Activated CD4-positive, alpha-beta T cell treated with anti-CD3 and anti-CD28 coated beads for 36 hours (primary cell): ENCODE results near the gene LRG1. TPM values are rescaled to one million over a fixed set of nuclear protein-coding genes. Genes with fewer than 3 reads are reported as not detected.
A peak's percentile ranks its signal among the peaks of the same experiment; 100 is the strongest.

Experiments used
- ATAC-seq: fragments of 200-7000 bp; cut with Tn5 transposase; one replicate; pipeline ENCODE4 v1.10.0; 2021; ENCODE audit warnings: mild to moderate bottlenecking, moderate library complexity
- CTCF ChIA-PET: fragments of 350-600 bp; sonication (Branson Sonifier 250); formaldehyde crosslinking; loops from one replicate; lab custom pipeline; 2021; ENCODE audit warnings: antibody characterized with exemption; lab: Charles Lee
- POLR2A ChIA-PET: fragments of 350-600 bp; sonication (Branson Sonifier 250); formaldehyde crosslinking; loops from one replicate; lab custom pipeline; 2021; ENCODE audit warnings: antibody characterized with exemption, inconsistent platforms; lab: Charles Lee
- DNase-seq: peaks from one replicate; pipeline ENCODE4 v3.0.0-alpha.2; 2020
- H3K27ac Mint-ChIP-seq: one replicate; pipeline ENCODE4 v1.8.0; 2021; ENCODE audit warnings: mixed read lengths
- H3K27me3 Mint-ChIP-seq: one replicate; pipeline ENCODE4 v1.8.0; 2021; ENCODE audit warnings: mixed read lengths
- H3K36me3 Mint-ChIP-seq: one replicate; pipeline ENCODE4 v1.8.0; 2021; ENCODE audit warnings: low read depth, mixed read lengths
- H3K4me1 Mint-ChIP-seq: one replicate; pipeline ENCODE4 v1.8.0; 2021; ENCODE audit warnings: mixed read lengths
- H3K4me3 Mint-ChIP-seq: one replicate; pipeline ENCODE4 v1.8.0; 2021; ENCODE audit warnings: mild to moderate bottlenecking, moderate library complexity, mixed read lengths
- H3K9me3 Mint-ChIP-seq: one replicate; pipeline ENCODE4 v1.8.0; 2021; ENCODE audit warnings: low read depth, mixed read lengths
- intact Hi-C, 2 experiments: fragments of 100-400 bp; cut with DNase I in 1 of 2; cut with micrococcal nuclease in 1 of 2; formaldehyde crosslinking; loops; one replicate each; pipeline versions ENCODE4 v1.14.2 to v1.15.1; 2022 to 2024; cut with DNase I, micrococcal nuclease
- total RNA-seq, 2 experiments: library from RNA; stranded (reverse); gene quantifications; one replicate each; pipeline ENCODE4 v1.2.3, GENCODE V29; 2021

Gene LRG1, protein sequence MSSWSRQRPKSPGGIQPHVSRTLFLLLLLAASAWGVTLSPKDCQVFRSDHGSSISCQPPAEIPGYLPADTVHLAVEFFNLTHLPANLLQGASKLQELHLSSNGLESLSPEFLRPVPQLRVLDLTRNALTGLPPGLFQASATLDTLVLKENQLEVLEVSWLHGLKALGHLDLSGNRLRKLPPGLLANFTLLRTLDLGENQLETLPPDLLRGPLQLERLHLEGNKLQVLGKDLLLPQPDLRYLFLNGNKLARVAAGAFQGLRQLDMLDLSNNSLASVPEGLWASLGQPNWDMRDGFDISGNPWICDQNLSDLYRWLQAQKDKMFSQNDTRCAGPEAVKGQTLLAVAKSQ
- under 1 TPM; 0.35 to 0.57 TPM for total RNA-seq

DNA sequence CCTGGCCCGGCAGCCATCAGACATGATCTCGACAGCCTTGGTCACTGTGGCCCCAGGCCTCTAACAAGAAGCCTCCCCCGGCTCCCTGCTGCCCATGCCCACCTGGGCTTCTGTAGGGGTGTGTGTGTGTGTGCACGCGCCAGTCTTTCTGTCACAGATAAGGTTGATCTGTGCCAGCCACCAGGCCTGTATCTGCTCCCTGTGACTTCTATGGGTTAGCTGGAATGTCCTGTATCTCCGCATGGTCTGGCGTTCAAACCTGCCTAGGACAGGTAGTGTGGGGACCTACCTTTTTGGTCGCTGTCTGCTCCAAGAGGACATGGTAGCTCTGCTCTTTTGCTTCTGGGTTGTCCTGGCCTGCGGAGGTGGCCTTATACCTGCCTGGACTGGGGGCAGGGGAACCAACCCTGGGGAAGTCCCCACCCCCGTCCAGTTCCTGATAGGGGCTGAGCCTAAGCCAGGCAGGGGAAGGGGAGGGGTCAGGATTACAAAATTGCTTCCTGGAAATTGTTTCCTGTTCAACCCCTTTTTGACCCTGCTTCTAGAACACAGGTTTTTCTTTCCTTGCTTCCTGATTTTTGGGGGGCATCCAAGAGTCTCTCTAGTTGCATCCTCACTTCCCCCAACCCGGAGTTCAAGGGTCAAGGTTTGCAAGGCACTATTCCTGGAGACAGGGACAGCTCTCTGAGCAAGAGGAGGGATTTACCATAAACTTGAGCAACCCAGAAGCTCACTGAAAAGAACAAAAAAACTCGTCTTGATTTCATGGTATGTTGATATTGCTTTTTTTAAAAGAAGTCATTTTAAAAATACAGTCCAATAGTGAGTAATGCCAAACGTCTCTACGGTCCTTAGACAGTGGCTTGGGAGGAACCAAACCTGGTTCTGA is at the start of gene LRG1:
LRG1 (minus strand) TSS at position 344 of the 889 bp plus-strand sequence; CDS start at position 321, 23 bp downstream.
- ATAC-seq: peak; percentile 68
- Mint-ChIP-seq H3K4me1 (peaks cover 16% of the 10 kb centered on the region), H3K4me3 (no peak within 1 kb of the TSS), H3K27me3 (peaks cover 7% of the 10 kb centered on the region), H3K36me3 (no peaks in the 10 kb centered on the region), H3K27ac (no peak within 1 kb of the TSS), H3K9me3 (peaks cover 2% of the 10 kb centered on the region)
- ChIA-PET POLR2A (no interaction called here), CTCF (interaction anchor here (0.7 to 1.0 kb wide), 2 partner anchors 17 to 607 kb away, joined by 3 to 5 read pairs; no protein-coding TSS in a partner anchor)
- peak; percentile 54 for DNase-seq
- intact Hi-C loops: no loop called here

DNA sequence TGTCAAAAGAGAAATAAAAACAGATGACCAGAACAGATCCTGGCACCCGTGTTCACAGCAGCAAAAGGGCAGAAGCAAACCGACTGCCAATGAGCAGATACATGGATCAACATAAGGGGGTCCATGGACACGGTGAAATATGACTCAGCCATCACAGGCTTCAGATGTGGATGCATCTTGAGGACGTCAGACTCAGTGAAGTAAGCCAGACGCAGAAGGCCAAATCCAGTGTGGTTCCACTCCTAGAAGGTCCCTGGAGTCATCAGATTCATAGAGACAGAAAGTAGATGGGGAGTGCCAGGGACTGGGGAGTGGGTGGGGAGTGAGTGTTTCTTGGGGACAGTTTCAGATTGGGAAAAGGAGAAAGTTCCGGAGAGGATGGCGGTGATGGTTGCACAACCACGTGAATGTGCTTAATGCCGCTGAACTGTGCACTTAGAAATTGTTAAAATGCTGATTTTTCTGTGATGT is 48.5 kb upstream of the LRG1 start:
- no peaks in the 10 kb centered on the region for H3K9me3 Mint-ChIP-seq
- intact Hi-C loops: no loop called here
- H3K4me1 Mint-ChIP-seq: no peaks in the 10 kb centered on the region
- CTCF ChIA-PET: interaction anchor here (0.7 to 1.9 kb wide), 4 partner anchors 11 to 314 kb away, joined by 5 to 6 read pairs (median 5); no protein-coding TSS in a partner anchor
- H3K27me3 Mint-ChIP-seq: peaks cover 42% of the 10 kb centered on the region
- H3K4me3 Mint-ChIP-seq: no peak overlapping the region
- ATAC-seq (no peak), DNase-seq (no peak)
- no peaks in the 10 kb centered on the region for H3K36me3 Mint-ChIP-seq
- POLR2A ChIA-PET: no interaction called here
- no peak overlapping the region for H3K27ac Mint-ChIP-seq

DNA sequence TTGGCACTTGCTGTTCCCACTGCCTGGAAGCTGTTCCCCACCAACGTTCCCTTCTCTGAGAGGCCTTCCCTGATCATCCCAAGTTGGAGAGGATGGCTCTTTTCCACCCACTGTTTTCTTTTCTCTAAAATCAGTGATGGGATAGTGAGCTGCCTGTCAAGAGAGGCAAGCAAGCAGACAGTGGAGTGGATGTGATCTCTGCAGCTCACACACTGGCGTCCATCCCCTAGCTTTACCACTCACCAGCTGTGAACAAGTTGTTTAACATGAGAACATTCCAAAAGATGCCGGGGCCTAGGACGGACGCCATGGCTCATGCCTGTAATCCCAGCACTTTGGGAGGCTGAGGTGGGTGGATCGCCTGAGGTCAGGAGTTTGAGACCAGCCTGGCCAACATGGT is 47.7 kb upstream of the LRG1 start:
- ChIA-PET POLR2A (interaction anchor here (0.5 kb wide), 1 partner anchor 580 kb away, joined by 3 read pairs; the partner anchor contains the start of gene PIAS4), CTCF (interaction anchor here (0.8 to 1.5 kb wide), 2 partner anchors 10 to 49 kb away, joined by 5 to 6 read pairs; no protein-coding TSS in a partner anchor)
- Mint-ChIP-seq H3K36me3 (no peaks in the 10 kb centered on the region), H3K27me3 (peaks cover 38% of the 10 kb centered on the region), H3K4me3 (no peak overlapping the region), H3K9me3 (no peaks in the 10 kb centered on the region), H3K4me1 (no peaks in the 10 kb centered on the region), H3K27ac (no peak overlapping the region)
- intact Hi-C loops: no loop called here
- DNase-seq: no peak
- ATAC-seq: no peak

DNA sequence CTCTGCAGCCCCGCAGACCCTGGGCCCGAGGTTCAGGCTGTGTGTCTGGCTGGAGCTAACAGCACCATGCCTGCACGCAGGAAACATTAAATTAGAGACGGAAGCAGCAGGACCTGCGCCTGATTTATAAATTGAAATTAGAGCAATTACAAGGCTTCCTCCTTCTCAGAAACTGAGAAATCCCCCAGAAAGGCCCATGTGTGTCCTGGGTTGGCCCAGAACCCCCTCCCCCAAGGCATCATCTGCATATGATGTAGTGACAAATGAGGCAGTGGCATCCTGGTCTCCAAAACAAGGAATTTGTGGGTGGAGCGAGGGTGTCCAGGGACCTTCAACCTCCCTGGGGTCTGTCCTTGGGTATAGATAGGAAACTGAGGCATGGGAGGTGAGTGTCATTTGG is 46.9 kb upstream of the LRG1 start:
- H3K4me1 Mint-ChIP-seq: peaks cover 7% of the 10 kb centered on the region
- no peaks in the 10 kb centered on the region for H3K36me3 Mint-ChIP-seq
- no peak overlapping the region for H3K27ac Mint-ChIP-seq
- POLR2A ChIA-PET: no interaction called here
- H3K9me3 Mint-ChIP-seq: no peaks in the 10 kb centered on the region
- DNase-seq (no peak), ATAC-seq (no peak)
- intact Hi-C loops: no loop called here
- CTCF ChIA-PET: no interaction called here
- no peak overlapping the region for H3K4me3 Mint-ChIP-seq
- H3K27me3 Mint-ChIP-seq: peaks cover 44% of the 10 kb centered on the region

DNA sequence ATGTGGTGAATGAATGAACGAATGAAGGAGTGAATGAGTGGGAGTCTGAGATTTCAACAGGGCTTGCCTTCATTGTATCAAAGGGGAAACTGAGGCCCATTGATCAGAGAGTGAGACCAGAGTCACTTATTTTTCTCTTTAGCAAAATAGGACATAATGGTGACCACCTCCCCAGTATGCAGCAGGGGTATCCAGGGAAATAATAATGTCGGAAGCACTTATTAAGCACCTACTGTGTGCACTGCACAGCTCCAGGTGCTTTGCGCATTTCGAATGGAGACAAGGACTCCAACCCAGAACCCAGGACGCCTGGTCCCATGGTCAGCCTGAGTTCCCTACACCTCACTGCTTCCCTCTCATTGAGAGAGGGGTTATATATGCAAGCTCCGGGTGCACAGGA is 46.4 kb upstream of the LRG1 start:
- DNase-seq: no peak
- Mint-ChIP-seq H3K4me1 (peaks cover 7% of the 10 kb centered on the region), H3K4me3 (no peak overlapping the region), H3K36me3 (no peaks in the 10 kb centered on the region), H3K9me3 (no peaks in the 10 kb centered on the region), H3K27me3 (peaks cover 40% of the 10 kb centered on the region), H3K27ac (no peak overlapping the region)
- ATAC-seq: no peak
- intact Hi-C loops: no loop called here
- POLR2A ChIA-PET: no interaction called here
- CTCF ChIA-PET: interaction anchor here (0.6 kb wide), 1 partner anchor 15 kb away, joined by 3 read pairs; no protein-coding TSS in a partner anchor

DNA sequence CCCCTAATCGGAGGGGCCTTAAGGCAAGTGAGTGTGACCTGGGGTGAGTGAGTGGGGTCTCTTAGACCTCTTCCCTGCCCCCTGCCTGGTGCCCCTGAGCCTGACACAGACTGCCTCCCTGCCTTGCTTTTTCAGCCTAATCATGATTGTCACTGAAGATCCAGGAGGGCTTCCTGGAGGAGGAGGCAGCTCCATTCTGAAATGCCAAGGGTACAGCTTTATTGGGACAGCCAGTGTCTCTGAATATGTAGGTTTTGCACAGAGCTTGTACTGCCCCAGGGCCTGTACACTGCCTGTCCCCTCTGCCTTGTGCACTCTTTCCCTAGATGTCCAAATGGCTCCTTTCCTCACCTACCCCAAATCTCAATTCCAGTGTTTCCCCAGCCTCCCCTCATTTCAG is 45.7 kb upstream of the LRG1 start:
- ATAC-seq (no peak), DNase-seq (no peak)
- no peak overlapping the region for H3K27ac Mint-ChIP-seq
- ChIA-PET CTCF (interaction anchor here (0.6 to 1.6 kb wide), 3 partner anchors 9 to 342 kb away, joined by 3 to 6 read pairs (median 5); no protein-coding TSS in a partner anchor), POLR2A (interaction anchor here (0.5 kb wide), 1 partner anchor 38 kb away, joined by 3 read pairs; no protein-coding TSS in a partner anchor)
- H3K4me3 Mint-ChIP-seq: no peak overlapping the region
- peaks cover 38% of the 10 kb centered on the region for H3K27me3 Mint-ChIP-seq
- H3K36me3 Mint-ChIP-seq: no peaks in the 10 kb centered on the region
- H3K4me1 Mint-ChIP-seq: peaks cover 7% of the 10 kb centered on the region
- no peaks in the 10 kb centered on the region for H3K9me3 Mint-ChIP-seq
- intact Hi-C loops: no loop called here

DNA sequence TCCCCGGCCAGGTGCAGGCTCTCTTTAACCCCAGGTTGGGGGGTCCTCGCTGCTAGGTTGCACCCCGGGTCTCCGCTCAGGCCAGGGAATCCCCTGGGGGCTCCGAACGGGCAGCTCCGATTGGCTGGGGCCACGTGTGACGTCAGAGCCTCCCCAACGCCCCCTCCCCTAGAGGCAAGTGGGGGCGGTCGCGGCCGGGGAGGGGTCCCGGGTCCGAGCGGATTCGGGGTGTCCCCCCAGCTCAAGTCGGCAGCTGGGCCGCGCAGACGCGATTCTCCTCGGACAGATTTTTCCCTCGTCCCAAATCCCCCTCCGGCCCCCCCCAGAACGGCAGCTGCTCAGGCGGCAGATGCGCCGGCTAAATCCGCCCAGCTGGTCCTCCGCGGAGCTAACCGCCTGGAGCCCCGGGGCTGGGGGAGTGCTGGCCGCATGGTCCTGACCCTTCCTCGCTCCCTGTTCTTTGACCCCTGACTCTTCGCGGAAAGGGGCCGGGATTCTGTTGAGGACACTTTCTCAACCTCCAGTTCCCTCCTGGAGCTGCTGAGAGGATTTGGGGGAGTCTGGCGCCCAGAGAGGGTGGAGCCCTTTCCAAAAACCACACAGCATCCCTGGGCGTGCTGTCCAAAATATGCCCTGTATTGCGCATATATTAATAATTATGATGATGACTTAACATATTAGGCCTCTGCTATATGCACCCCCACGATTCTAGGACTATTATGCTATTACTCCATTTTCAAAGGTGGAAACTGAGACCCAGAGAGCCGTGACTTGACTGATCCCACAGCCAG is 45.0 kb upstream of the LRG1 start:
- POLR2A ChIA-PET: interaction anchor here (0.5 kb wide), 1 partner anchor 39 kb away, joined by 3 read pairs; no protein-coding TSS in a partner anchor
- no peaks in the 10 kb centered on the region for H3K9me3 Mint-ChIP-seq

DNA sequence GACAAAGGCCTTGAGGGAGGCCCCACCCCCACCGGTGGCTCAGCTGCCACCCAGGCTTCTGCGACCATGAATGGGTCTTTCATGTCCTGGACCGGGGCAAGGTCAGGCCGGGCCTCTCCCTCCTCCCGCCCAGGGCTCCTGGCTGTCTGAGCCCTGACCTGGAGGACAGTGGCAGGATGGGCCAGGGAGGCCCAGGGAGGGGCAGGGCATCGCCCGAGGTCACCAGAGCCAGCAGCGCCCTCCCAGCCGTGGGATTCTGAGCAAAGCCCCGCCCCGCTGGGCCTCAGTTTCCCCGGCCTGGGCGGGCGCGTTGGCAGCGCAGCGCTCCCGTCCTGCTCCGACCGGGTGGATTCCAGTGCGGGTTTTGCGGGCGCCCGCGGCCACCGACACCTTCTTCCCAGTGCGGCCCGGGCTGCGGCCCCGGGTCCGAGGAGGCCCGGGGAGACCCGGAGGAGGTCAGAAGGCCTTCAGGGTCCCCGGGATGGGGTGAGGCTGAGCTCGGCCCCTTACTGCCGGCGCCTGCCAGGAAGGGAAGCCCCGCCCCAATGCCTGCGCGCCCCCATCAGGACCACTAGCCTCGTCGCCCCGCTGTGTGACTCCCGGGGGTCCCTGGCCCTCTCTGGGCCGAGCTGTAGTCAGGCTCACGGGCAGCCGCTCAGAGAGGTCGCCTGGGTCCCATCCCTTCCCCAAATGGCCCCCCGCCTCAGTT is 44.3 kb upstream of the LRG1 start:
- Mint-ChIP-seq H3K27ac (no peak overlapping the region), H3K4me3 (no peak overlapping the region), H3K4me1 (peaks cover 7% of the 10 kb centered on the region), H3K9me3 (no peaks in the 10 kb centered on the region), H3K27me3 (peaks cover 40% of the 10 kb centered on the region), H3K36me3 (no peaks in the 10 kb centered on the region)
- DNase-seq (peak; percentile 66), ATAC-seq (peak; percentile 64)
- POLR2A ChIA-PET: no interaction called here
- intact Hi-C loops: no loop called here
- CTCF ChIA-PET: interaction anchor here (0.6 to 1.6 kb wide), 5 partner anchors 8 to 216 kb away, joined by 3 to 6 read pairs (median 3); partner anchors contain the start of gene SEMA6B

More for the DNA sequence above, 45.0 kb upstream of the LRG1 start:
- no peak for ATAC-seq
- no peak for DNase-seq
- H3K27me3 Mint-ChIP-seq: peaks cover 36% of the 10 kb centered on the region
- CTCF ChIA-PET: interaction anchor here (0.6 to 1.6 kb wide), 6 partner anchors 9 to 341 kb away, joined by 3 to 6 read pairs (median 3); no protein-coding TSS in a partner anchor
- no peak overlapping the region for H3K27ac Mint-ChIP-seq
- H3K4me3 Mint-ChIP-seq: no peak overlapping the region
- intact Hi-C loops: no loop called here
- no peaks in the 10 kb centered on the region for H3K36me3 Mint-ChIP-seq
- peaks cover 7% of the 10 kb centered on the region for H3K4me1 Mint-ChIP-seq

DNA sequence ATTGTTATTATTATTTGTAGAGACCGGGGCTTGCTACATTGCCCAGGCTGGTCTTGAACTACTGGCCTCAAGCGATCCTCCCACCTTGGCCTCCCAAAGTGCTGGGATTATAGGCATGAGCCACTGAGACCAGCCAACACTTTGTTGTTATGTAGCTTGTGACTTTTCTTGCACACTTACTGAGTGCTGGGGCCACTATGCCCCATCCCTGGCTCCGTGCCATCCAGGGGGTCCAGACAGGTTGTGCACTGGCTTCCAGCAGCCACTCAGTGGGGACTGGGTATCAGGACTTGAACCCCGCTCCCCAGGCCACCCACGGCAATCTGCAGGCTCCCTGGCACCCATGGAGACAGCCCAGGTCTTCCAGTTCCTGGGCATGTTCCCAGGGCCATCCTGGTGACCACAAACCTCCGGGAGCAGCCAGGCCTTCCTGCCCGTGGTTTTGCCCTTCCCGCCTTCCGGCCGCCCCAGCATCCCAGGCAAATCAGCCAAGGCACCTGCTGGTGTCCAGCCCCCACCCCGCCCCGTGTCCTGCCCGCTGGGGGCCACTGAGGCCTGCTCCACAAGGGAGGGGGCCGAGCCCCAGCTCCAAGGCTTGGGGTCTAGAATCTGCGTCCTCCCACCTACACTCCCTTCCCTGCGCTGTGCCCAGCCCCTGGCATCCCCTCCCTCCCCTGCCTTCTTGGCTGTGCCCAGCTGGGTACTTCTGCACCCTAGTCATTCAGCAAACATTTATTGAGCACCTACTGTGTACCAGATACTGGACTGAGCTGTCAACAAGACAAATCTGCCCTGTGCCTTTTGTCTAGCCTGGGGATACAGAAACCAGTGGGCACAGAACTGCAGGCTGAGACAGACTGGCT is 43.4 kb upstream of the LRG1 start:
- ChIA-PET CTCF (no interaction called here), POLR2A (no interaction called here)

More for the DNA sequence above, 43.4 kb upstream of the LRG1 start:
- DNase-seq: no peak
- intact Hi-C loops: no loop called here
- H3K36me3 Mint-ChIP-seq: no peaks in the 10 kb centered on the region
- ATAC-seq: no peak
- no peak overlapping the region for H3K4me3 Mint-ChIP-seq
- no peaks in the 10 kb centered on the region for H3K9me3 Mint-ChIP-seq
- no peak overlapping the region for H3K27ac Mint-ChIP-seq
- peaks cover 7% of the 10 kb centered on the region for H3K4me1 Mint-ChIP-seq
- peaks cover 45% of the 10 kb centered on the region for H3K27me3 Mint-ChIP-seq
